ENCODE results near the gene TUBB.

- TF ChIP-seq CTCF (IDR thresholded peaks at IDR 0.05) (no peak), POLR2A (IDR thresholded peaks at IDR 0.05) (no peak), POLR2AphosphoS5 (IDR thresholded peaks at IDR 0.05) (no peak)
These were observed 10.9 kb upstream of the TUBB start for GRCh38 chr6:30709101-30709868.
